GM21367 (cell line): ENCODE results near the gene IFITM10.
"Not testable (repeated sequence)": the region's sequence is repeated elsewhere in the genome, so short reads cannot be mapped to it uniquely, and the experiment has no call there.

Experiments
- ATAC-seq: cut with Tn5 transposase; IDR thresholded peaks from one replicate; pipeline ENCODE4 v1.9.1; 2021; ENCODE audit not compliant: unreplicated experiment

Gene IFITM10

DNA sequence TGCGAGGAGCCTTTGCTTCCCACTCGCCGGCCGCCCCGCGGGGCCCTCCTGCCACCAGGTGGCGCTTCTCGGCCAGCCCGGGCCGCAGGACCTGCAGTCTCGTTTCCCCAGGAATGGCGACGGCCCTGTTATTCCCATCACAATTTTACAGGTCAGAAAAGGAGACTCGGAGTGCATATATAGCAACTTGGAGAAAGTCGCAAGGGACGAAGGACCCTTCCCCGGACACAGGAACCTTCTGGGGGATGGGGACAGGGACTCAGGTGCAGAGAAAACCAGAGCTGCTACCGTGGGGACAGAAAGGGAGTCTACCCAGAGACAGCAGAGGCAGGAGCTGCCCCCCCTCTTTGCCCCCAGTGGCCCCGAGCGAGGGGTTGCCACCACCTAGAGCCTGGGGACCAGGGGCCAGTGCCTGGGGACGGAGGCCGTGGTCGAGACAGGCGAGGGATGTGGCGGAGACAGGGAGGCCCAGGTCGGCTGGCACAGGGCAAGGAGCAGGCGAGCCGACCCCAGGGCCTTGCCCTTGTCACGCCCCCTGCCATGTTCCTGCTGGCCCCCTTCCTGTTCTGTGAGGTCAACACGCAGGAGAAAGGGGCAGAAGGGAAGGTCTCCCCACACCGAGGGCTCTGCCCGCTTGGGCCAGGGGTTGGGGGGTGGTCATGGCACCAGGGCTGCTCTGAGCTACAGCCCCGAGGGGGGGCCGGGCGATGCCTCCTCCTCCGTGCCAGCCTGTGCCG lies 56.9 kb downstream of the IFITM10 start:
- no peak for ATAC-seq

GRCh38 chr11:1692708-1693326 lies 57.6 kb downstream of the IFITM10 start:
- ATAC-seq = no peak

DNA sequence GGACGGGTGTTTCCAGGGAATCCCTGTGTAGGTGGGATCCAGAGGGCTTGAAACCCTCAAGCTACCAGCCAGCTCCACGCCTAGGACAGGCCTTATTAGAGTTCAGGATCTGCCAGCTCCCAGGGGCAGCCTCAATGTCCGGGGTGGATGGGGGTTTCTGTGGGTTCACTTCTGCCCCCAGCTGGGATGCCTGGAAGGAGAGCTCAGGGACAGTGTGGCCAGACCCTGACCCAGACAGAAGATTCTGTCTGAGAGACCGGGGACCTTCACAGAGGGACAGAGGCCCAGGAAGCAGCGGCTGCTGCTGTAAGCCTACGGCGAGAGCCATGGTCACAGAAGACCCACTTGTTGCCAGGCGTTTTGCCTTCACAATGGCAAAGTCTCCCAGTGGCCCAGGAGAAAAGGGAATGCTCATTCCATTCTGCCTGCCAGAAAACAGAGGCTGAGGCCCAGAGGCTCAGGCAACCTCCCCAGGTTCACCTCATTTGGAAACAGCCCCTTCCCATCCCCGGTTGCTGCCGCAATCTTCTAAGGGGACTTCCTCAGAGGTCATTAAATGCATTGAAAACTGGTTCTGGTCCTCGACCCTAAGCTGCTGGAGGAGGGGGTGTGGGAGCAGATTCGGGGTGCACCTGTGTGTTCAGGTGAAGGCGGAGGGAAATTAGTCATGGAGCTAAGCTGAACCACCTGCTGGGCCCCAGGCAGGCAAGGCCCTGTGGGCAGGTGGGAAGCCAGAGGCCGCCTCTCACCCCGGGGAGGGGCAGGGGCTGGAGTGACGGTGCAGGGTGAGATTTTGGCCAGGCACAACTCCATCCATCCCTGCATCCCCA lies 58.3 kb downstream of the IFITM10 start:
- ATAC-seq = no peak

DNA sequence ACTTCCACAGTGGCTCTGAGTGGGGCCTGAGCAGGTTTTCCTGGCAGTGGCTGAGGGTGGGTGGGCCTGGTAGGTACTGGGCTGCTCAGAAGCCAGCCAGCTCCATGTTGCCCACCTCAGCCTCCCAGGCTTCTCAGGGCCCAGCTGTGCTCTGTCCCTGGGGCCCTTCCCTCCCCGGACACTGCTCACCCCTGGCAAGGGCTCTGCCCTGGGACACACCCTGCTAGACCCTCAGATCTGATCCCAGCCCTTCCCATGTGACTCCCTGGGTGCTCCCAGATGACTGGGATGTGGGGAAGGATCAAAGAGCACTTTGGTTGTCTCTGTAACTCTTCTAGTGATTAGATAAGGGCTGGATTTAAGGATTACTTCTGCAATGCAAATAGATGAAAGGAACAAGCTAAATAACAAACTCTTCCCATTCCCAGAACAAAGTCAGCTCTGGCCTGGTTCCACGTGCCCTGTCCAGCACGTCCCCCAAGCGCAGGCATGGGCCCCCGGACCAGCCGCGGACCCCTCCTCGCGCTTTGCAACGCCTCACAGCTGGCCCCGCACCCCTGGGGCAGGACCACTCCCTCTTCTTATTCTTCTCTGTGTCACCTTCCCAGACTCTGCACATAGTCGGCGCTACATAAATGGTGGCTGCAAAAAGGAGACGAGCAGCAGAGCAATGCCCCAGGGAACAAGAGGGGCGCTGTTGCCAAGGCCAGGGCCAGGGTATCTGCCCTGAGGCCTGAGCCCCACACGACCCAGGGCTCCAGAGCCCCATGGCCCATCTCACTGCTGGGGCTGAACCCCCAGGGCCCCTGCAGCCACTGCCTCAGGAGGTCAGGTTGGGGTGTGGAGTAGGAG lies 59.1 kb downstream of the IFITM10 start:
- no peak for ATAC-seq

GRCh38 chr11:1690167-1691025 lies 60.0 kb downstream of the IFITM10 start:
- no peak for ATAC-seq

- not testable (repeated sequence) for ATAC-seq
These were observed 60.9 kb downstream of the IFITM10 start for GRCh38 chr11:1689250-1690166.

DNA sequence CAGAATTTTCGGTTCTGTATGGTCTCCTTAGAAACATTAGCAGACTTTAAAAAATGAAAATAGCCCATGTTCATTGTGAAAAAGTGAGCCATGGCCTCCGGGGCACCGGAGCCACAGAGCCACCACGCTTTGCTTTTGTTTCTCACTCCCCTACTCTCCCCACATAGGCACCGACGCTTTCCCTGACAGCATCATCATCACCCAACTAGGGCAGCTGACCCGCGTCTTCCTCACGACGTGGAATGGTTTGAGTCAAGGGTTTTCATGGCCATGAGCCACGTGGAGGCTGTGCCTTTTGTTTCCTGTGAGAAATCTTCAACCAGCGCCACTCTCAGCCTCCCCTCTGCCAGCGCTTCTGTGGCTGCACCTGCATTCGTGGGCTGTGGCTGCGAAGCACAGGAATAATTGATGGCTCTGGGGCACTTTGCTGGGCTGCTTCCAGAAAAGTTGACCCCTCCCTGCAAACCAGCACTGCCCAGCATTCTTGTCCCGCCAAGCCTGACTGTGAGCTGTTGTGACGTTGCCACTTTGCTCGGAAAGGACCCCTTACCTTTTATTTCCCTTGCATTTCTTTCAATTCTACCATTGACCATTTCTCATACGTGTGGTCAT lies 62.0 kb downstream of the IFITM10 start:
- not testable (repeated sequence) for ATAC-seq

DNA sequence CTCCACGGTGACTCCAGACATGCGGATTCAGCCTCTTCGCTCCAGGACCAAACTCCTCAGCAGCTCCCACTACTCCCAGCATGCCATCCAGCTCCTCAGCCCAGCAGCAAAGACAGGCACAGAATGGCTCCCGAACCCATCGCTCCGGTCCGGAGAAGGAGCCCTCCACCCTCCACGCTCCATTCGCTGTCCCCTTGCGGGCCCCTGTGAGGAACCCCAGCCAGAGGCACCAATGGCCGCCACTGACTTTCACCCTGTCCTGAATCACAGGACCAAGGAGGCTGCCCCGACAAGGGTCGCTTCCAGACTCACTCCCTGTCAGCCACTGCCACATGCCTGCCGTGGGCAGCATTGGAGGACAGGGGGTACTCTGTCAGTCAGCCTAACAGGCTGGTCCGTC lies 64.2 kb downstream of the IFITM10 start:
- ATAC-seq = not testable (repeated sequence)

GRCh38 chr11:1684886-1685874 lies 65.2 kb downstream of the IFITM10 start:
- not testable (repeated sequence) for ATAC-seq

DNA sequence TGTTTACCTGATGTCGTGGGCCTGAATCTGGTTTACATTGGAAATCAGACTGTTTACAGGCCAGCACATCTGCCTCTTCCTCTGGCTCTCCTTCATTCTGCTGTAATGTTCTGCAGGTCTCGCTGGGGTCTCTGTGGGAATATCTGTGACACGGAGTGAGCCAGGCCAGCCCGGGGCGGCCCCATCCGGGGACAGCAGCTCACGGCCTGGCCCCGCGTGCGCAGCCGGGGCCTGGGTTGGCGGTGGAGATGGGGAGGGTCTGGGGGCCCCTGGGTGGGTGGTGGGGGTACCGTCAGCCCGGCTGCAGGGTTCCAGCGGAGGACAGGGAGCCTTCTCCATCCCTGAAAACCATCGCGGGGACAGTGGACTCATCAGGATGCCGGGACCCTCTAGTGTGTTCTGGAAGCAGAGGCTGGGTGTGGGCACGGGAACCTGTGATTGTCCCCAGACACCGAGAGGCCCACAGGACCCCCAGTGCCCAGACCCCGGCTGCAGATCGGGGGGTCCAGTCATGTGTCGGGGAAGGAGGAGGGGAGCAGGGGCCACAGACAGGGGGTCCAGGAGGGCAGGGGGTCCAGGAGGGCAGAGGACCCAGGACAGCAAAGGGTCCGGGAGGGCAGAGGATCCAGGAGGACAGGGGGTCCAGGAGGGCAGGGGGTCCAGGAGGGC lies 66.4 kb downstream of the IFITM10 start:
- ATAC-seq = not testable (repeated sequence)

DNA sequence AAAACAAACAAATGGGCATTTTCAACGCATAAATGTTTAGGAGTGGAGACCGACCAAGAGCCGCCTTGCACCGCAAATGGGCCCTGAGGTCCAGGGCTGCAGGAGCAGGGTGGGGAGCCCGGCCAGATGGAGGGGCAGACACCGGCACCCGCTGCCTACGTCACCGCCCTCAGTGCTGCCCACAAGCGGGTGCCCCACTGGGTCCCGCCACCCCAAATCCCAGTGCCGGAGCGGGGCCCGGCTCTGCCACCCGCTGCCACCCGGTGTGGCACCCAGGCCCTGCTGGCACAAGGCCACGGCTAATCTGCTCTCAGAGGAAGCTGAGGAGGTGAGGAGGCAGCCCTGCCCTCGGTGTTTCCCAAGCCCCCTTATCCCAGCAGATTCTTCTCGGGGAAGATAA lies 67.2 kb downstream of the IFITM10 start:
- not testable (repeated sequence) for ATAC-seq
